HepG2 (cell line): Measurements from ENCODE around the gene COA3. TPM values are rescaled to one million over a fixed set of nuclear protein-coding genes. Genes with fewer than 3 reads are reported as not detected.

Experiments used
- CBX5 ChIP-seq: sonication (generic); formaldehyde crosslinking; IDR thresholded peaks from 2 replicates; pipeline ENCODE4 v1.4.0; 2020; ENCODE audit warnings: missing genetic modification reagents, borderline replicate concordance
- CEBPG ChIP-seq: IDR thresholded peaks from 2 replicates; pipeline ENCODE4 v1.6.1; 2016
- EP300 ChIP-seq, 3 experiments: sonication (generic) in 1 of 3; formaldehyde crosslinking in 1 of 3; IDR thresholded peaks; 2 replicates each; pipeline versions ENCODE4 v1.5.1 to v1.6.1; 2011 to 2020; ENCODE audit warnings: low read depth in 2 of 3, low read length in 2 of 3, borderline replicate concordance in 1 of 3, improper control_type of control experiment in 1 of 3, mild to moderate bottlenecking in 1 of 3, missing genetic modification reagents in 1 of 3, moderate library complexity in 1 of 3
- GABPB1 ChIP-seq: IDR thresholded peaks from 2 replicates; pipeline ENCODE4 v1.6.1; 2016; ENCODE audit warnings: mild to moderate bottlenecking, missing genetic modification reagents, moderate library complexity, missing compliant biosample characterization
- GATAD2A ChIP-seq: IDR thresholded peaks from 2 replicates; pipeline ENCODE4 v1.6.1; 2016
- HNF4G ChIP-seq, 2 experiments: sonication (generic) in 1 of 2; formaldehyde crosslinking in 1 of 2; IDR thresholded peaks; 2 replicates each; pipeline versions ENCODE4 v1.4.0 to v1.6.1; 2011 to 2020; ENCODE audit warnings: borderline replicate concordance in 2 of 2, low read depth in 2 of 2, mild to moderate bottlenecking in 2 of 2, low read length in 1 of 2, missing genetic modification reagents in 1 of 2, moderate library complexity in 1 of 2
- HOXA3 ChIP-seq: sonication (generic); formaldehyde crosslinking; IDR thresholded peaks from 2 replicates; pipeline ENCODE4 v1.5.0; 2020; ENCODE audit warnings: missing genetic modification reagents
- JUND ChIP-seq: sonication (generic); formaldehyde crosslinking; IDR thresholded peaks from 2 replicates; pipeline ENCODE4 v1.8.0; 2022; ENCODE audit warnings: mild to moderate bottlenecking, missing genetic modification reagents
- KDM6A ChIP-seq: IDR thresholded peaks from 2 replicates; pipeline ENCODE4 v1.6.1; 2016; ENCODE audit warnings: low read depth
- NCOR1 ChIP-seq: fragments of 200-600 bp; sonication (generic); IDR thresholded peaks from 2 replicates; pipeline ENCODE4 v1.7.0; 2017; ENCODE audit warnings: antibody characterized with exemption, low read length, borderline replicate concordance
- NFKBIZ ChIP-seq: IDR thresholded peaks from 2 replicates; pipeline ENCODE4 v1.6.1; 2018; ENCODE audit warnings: missing genetic modification reagents, missing compliant biosample characterization
- NR2F6 ChIP-seq, 2 experiments: IDR thresholded peaks; 2 replicates each; pipeline ENCODE4 v1.6.1; 2016; ENCODE audit warnings: antibody characterized with exemption in 1 of 2, mild to moderate bottlenecking in 1 of 2
- RARA ChIP-seq: IDR thresholded peaks from 2 replicates; pipeline ENCODE4 v1.6.1; 2016; ENCODE audit warnings: missing genetic modification reagents, missing compliant biosample characterization
- SPEN ChIP-seq: sonication (generic); formaldehyde crosslinking; IDR thresholded peaks from 2 replicates; pipeline ENCODE4 v1.5.1; 2020; ENCODE audit warnings: low read depth, mild to moderate bottlenecking, missing genetic modification reagents
- WIZ ChIP-seq: sonication (generic); formaldehyde crosslinking; IDR thresholded peaks from 2 replicates; pipeline ENCODE4 v1.5.1; 2020; ENCODE audit warnings: mild to moderate bottlenecking, missing genetic modification reagents
- ZFP36L2 ChIP-seq: sonication (generic); formaldehyde crosslinking; IDR thresholded peaks from 2 replicates; pipeline ENCODE4 v1.4.0; 2020; ENCODE audit warnings: missing genetic modification reagents
- ZNF253 ChIP-seq: sonication (generic); formaldehyde crosslinking; IDR thresholded peaks from 2 replicates; pipeline ENCODE4 v1.8.0; 2022; ENCODE audit warnings: mild to moderate bottlenecking, missing genetic modification reagents, borderline replicate concordance
- ZNF292 ChIP-seq: sonication (generic); formaldehyde crosslinking; IDR thresholded peaks from 2 replicates; pipeline ENCODE4 v1.8.1; 2022; ENCODE audit warnings: mild to moderate bottlenecking, low read depth, missing genetic modification reagents, borderline replicate concordance
- ZNF558 ChIP-seq: sonication (generic); formaldehyde crosslinking; IDR thresholded peaks from 2 replicates; pipeline ENCODE4 v1.9.0; 2022; ENCODE audit warnings: mild to moderate bottlenecking, missing genetic modification reagents, borderline replicate concordance
- ZNF724P ChIP-seq: sonication (generic); formaldehyde crosslinking; IDR thresholded peaks from 2 replicates; pipeline ENCODE4 v1.8.0; 2022; ENCODE audit warnings: missing genetic modification reagents, borderline replicate concordance
- ZNF768 ChIP-seq: sonication (generic); formaldehyde crosslinking; IDR thresholded peaks from 2 replicates; pipeline ENCODE4 v1.4.0; 2020; ENCODE audit warnings: missing genetic modification reagents
- polyA plus RNA-seq, 8 experiments: library from polyadenylated mRNA; depleted of rRNA in 3 of 8; stranded (reverse) in 7 of 8; unstranded in 1 of 8; fragments of >200 nt; fragmentation: Illumina TruSeq in 4 of 8; extraction: Trizol in 4 of 8; gene quantifications; 2 replicates each; pipeline versions ENCODE4 v1.2.1 to v1.2.3, GENCODE V29; 2011 to 2016; ENCODE audit warnings: low read depth in 4 of 8, missing spikeins in 1 of 8, mixed read lengths in 1 of 8; ENCODE audit not compliant: insufficient read depth in 1 of 8
- total RNA-seq, 5 experiments: library from RNA; depleted of rRNA; stranded (reverse); fragments of >200 nt; fragmentation: Illumina TruSeq; extraction: Trizol; gene quantifications; 2 replicates each; pipeline ENCODE4 v1.2.3, GENCODE V29; 2016; ENCODE audit warnings: low read depth in 1 of 5
- TF ChIP-seq, protein P1 (sequence below): sonication (generic); formaldehyde crosslinking; conservative IDR thresholded peaks from 2 replicates; pipeline ENCODE4 v1.4.0; 2020; ENCODE audit warnings: mild to moderate bottlenecking, missing genetic modification reagents, moderate library complexity
- TF ChIP-seq, protein P2 (sequence below): sonication (generic); formaldehyde crosslinking; IDR thresholded peaks from 2 replicates; pipeline ENCODE4 v1.4.0; 2020; ENCODE audit warnings: missing genetic modification reagents
- TF ChIP-seq, protein P3 (sequence below): sonication (generic); formaldehyde crosslinking; IDR thresholded peaks from 2 replicates; pipeline ENCODE4 v1.8.1; 2023; ENCODE audit warnings: mild to moderate bottlenecking, inconsistent platforms, moderate library complexity, missing genetic modification reagents, borderline replicate concordance

Gene COA3
- total and polyA plus RNA-seq, 2 of the 13 experiments (the other 11 are each of a cell fraction or from before 2014, with no cell fraction given), result 133 to 202 TPM

DNA sequence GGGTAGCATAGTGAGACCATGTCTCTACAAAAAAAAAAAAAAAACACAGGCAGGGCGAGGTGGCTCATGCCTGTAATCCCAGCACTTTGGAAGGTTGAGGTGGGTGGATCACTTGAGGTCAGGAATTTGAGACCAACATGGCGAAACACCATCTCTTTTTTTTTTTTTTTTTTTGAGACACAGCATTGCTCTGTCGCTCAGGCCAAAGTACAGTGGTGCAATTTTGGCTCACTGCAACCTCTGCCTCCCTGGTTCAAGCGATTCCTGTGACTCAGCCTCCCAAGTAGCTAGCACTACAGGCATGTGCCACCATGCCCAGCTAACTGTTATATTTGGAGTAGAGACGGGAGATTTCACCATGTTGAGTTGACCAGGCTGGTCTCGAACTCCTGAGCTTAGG, 32.4 kb downstream of the COA3 start (continued):
- TF ChIP-seq WIZ (0 out of 2 replicates have a peak, but pooled peaks have one; percentile 19), CEBPG (peak; percentile 64), SPEN (0 out of 2 replicates have a peak, but pooled peaks have one; percentile 28), ZNF768 (no peak), ZNF558 (CRISPR knock-in tag) (no peak), ZNF292 (CRISPR knock-in tag) (peak; percentile 28; the same call in 1 of the 2 replicates), CBX5 (CRISPR knock-in tag) (0 out of 2 replicates have a peak, but pooled peaks have one; percentile 66), NCOR1 (peak; percentile 44; the same call in 1 of the 2 replicates), ZFP36L2 (CRISPR knock-in tag) (no peak), ZNF724P (CRISPR knock-in tag) (peak; percentile 37; the same call in 1 of the 2 replicates), GATAD2A (CRISPR knock-in tag) (peak; percentile 41; the same call in 1 of the 2 replicates), NFKBIZ (peak; percentile 38; the same call in 1 of the 2 replicates), NR2F6 (IDR thresholded peaks at IDR 0.05) (peak; percentile 54; the same call in 1 of the 2 replicates), NR2F6 (CRISPR knock-in tag; IDR thresholded peaks at IDR 0.05) (no peak), HOXA3 (peak; percentile 49; the same call in 1 of the 2 replicates), ZNF253 (CRISPR knock-in tag) (no peak), JUND (0 out of 2 replicates have a peak, but pooled peaks have one; percentile 12), HNF4G (IDR thresholded peaks at IDR 0.05; ENCODE audit: borderline replicate concordance, low read depth, low read length) (peak; percentile 76), HNF4G (CRISPR knock-in tag; IDR thresholded peaks at IDR 0.05; ENCODE audit: borderline replicate concordance, low read depth) (no peak), EP300 (IDR thresholded peaks at IDR 0.05; ENCODE audit: low read depth in 2 of 2, low read length in 2 of 2) (peak in 1 of 2 experiments; percentile 46; a peak in 1 of 4 replicates), EP300 (CRISPR knock-in tag; IDR thresholded peaks at IDR 0.05; ENCODE audit: borderline replicate concordance) (no peak), RARA (CRISPR knock-in tag) (0 out of 2 replicates have a peak, but pooled peaks have one; percentile 10), KDM6A (CRISPR knock-in tag) (0 out of 2 replicates have a peak, but pooled peaks have one; percentile 33), GABPB1 (CRISPR knock-in tag) (peak; percentile 27; the same call in 1 of the 2 replicates)
- TF ChIP-seq, protein P1, sequence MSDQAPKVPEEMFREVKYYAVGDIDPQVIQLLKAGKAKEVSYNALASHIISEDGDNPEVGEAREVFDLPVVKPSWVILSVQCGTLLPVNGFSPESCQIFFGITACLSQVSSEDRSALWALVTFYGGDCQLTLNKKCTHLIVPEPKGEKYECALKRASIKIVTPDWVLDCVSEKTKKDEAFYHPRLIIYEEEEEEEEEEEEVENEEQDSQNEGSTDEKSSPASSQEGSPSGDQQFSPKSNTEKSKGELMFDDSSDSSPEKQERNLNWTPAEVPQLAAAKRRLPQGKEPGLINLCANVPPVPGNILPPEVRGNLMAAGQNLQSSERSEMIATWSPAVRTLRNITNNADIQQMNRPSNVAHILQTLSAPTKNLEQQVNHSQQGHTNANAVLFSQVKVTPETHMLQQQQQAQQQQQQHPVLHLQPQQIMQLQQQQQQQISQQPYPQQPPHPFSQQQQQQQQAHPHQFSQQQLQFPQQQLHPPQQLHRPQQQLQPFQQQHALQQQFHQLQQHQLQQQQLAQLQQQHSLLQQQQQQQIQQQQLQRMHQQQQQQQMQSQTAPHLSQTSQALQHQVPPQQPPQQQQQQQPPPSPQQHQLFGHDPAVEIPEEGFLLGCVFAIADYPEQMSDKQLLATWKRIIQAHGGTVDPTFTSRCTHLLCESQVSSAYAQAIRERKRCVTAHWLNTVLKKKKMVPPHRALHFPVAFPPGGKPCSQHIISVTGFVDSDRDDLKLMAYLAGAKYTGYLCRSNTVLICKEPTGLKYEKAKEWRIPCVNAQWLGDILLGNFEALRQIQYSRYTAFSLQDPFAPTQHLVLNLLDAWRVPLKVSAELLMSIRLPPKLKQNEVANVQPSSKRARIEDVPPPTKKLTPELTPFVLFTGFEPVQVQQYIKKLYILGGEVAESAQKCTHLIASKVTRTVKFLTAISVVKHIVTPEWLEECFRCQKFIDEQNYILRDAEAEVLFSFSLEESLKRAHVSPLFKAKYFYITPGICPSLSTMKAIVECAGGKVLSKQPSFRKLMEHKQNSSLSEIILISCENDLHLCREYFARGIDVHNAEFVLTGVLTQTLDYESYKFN (CRISPR knock-in tag), result peak; percentile 61
- TF ChIP-seq, protein P2, sequence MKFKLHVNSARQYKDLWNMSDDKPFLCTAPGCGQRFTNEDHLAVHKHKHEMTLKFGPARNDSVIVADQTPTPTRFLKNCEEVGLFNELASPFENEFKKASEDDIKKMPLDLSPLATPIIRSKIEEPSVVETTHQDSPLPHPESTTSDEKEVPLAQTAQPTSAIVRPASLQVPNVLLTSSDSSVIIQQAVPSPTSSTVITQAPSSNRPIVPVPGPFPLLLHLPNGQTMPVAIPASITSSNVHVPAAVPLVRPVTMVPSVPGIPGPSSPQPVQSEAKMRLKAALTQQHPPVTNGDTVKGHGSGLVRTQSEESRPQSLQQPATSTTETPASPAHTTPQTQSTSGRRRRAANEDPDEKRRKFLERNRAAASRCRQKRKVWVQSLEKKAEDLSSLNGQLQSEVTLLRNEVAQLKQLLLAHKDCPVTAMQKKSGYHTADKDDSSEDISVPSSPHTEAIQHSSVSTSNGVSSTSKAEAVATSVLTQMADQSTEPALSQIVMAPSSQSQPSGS (CRISPR knock-in tag), result 0 out of 2 replicates have a peak, but pooled peaks have one; percentile 26
- TF ChIP-seq, protein P3, sequence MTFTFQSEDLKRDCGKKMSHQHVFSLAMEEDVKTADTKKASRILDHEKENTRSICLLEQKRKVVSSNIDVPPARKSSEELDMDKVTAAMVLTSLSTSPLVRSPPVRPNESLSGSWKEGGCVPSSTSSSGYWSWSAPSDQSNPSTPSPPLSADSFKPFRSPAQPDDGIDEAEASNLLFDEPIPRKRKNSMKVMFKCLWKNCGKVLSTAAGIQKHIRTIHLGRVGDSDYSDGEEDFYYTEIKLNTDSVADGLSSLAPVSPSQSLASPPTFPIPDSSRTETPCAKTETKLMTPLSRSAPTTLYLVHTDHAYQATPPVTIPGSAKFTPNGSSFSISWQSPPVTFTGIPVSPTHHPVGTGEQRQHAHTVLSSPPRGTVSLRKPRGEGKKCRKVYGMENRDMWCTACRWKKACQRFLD (CRISPR knock-in tag), result no peak
